Activated CD8-positive, alpha-beta T cell treated with anti-CD3 and anti-CD28 coated beads, Interleukin-2, amount 10 ng/mL, durations not matched to agents 7 days and 5 days (primary cell): ENCODE measurements around the gene CADPS2. TPM values are rescaled to one million over a fixed set of nuclear protein-coding genes. Genes with fewer than 3 reads are reported as not detected.
A peak's percentile ranks its signal among the peaks of the same experiment; 100 is the strongest.

Source experiments
- ATAC-seq: fragments of 150-1000 bp; cut with Tn5 transposase; one replicate; pipeline ENCODE4 v1.10.0; 2021; ENCODE audit warnings: moderate library complexity
- CTCF ChIA-PET: fragments of 350-600 bp; sonication (Branson Sonifier 250); formaldehyde crosslinking; loops from one replicate; lab custom pipeline; 2021; ENCODE audit warnings: antibody characterized with exemption; lab: Charles Lee
- POLR2A ChIA-PET: fragments of 350-600 bp; sonication (Branson Sonifier 250); formaldehyde crosslinking; loops from one replicate; lab custom pipeline; 2021; ENCODE audit warnings: antibody characterized with exemption; lab: Charles Lee
- DNase-seq: peaks from one replicate; pipeline ENCODE4 v3.0.0-alpha.2; 2020
- H3K27ac Mint-ChIP-seq: one replicate; pipeline ENCODE4 v1.8.0; 2021; ENCODE audit warnings: mild to moderate bottlenecking, mixed read lengths
- H3K27me3 Mint-ChIP-seq: one replicate; pipeline ENCODE4 v1.8.0; 2021; ENCODE audit warnings: low read depth, mixed read lengths
- H3K36me3 Mint-ChIP-seq: one replicate; pipeline ENCODE4 v1.8.0; 2021; ENCODE audit warnings: low read depth, mixed read lengths
- H3K4me1 Mint-ChIP-seq: one replicate; pipeline ENCODE4 v1.8.0; 2021; ENCODE audit warnings: low read depth, mixed read lengths
- H3K4me3 Mint-ChIP-seq: one replicate; pipeline ENCODE4 v1.8.0; 2021; ENCODE audit warnings: mild to moderate bottlenecking, mixed read lengths
- H3K9me3 Mint-ChIP-seq: one replicate; pipeline ENCODE4 v1.8.0; 2022; ENCODE audit warnings: mixed read lengths; ENCODE audit not compliant: insufficient read depth
- total RNA-seq, 2 experiments: library from RNA; stranded (reverse); gene quantifications; one replicate each; pipeline ENCODE4 v1.2.3, GENCODE V29; 2021

CADPS2 gene
- not detected for total RNA-seq

GRCh38 chr7:122886357-122887081 lies at the start of gene CADPS2:
CADPS2 (minus strand) TSS chr7:122886460; CDS start chr7:122886337, 123 bp downstream.
- Mint-ChIP-seq H3K27ac (no peak within 1 kb of the TSS), H3K9me3 (no peaks in the 10 kb centered on the region), H3K4me3 (peak within 1 kb of the TSS; percentile 45), H3K27me3 (peaks cover 38% of the 10 kb centered on the region), H3K4me1 (peaks cover 10% of the 10 kb centered on the region), H3K36me3 (no peaks in the 10 kb centered on the region)
- DNase-seq: peak; percentile 34
- ChIA-PET POLR2A (no interaction called here), CTCF (no interaction called here)
- ATAC-seq: peak; percentile 85

GRCh38 chr7:122935620-122936019 lies 49.4 kb upstream of the CADPS2 start:
- DNase-seq (no peak), ATAC-seq (no peak)
- Mint-ChIP-seq H3K4me3 (no peak overlapping the region), H3K9me3 (no peaks in the 10 kb centered on the region), H3K36me3 (no peaks in the 10 kb centered on the region), H3K27ac (no peak overlapping the region), H3K4me1 (no peaks in the 10 kb centered on the region), H3K27me3 (no peaks in the 10 kb centered on the region)
- POLR2A ChIA-PET: no interaction called here
- CTCF ChIA-PET: no interaction called here

GRCh38 chr7:122919643-122920181 lies 33.5 kb upstream of the CADPS2 start:
- ATAC-seq: no peak
- Mint-ChIP-seq H3K4me1 (no peaks in the 10 kb centered on the region), H3K4me3 (no peak overlapping the region), H3K36me3 (no peaks in the 10 kb centered on the region), H3K27ac (no peak overlapping the region), H3K27me3 (no peaks in the 10 kb centered on the region), H3K9me3 (no peaks in the 10 kb centered on the region)
- ChIA-PET CTCF (no interaction called here), POLR2A (no interaction called here)
- DNase-seq: no peak

- ChIA-PET CTCF (no interaction called here), POLR2A (no interaction called here)
- ATAC-seq: no peak
- Mint-ChIP-seq H3K36me3 (no peaks in the 10 kb centered on the region), H3K4me3 (no peak overlapping the region), H3K9me3 (peaks cover 5% of the 10 kb centered on the region), H3K27me3 (no peaks in the 10 kb centered on the region), H3K4me1 (no peaks in the 10 kb centered on the region), H3K27ac (no peak overlapping the region)
- DNase-seq: no peak
These were observed 28.6 kb upstream of the CADPS2 start for GRCh38 chr7:122914812-122915211.

GRCh38 chr7:122913608-122914007 lies 27.3 kb upstream of the CADPS2 start:
- Mint-ChIP-seq H3K27me3 (no peaks in the 10 kb centered on the region), H3K36me3 (no peaks in the 10 kb centered on the region), H3K4me3 (no peak overlapping the region), H3K27ac (no peak overlapping the region), H3K4me1 (no peaks in the 10 kb centered on the region), H3K9me3 (peaks cover 5% of the 10 kb centered on the region)
- CTCF ChIA-PET: interaction anchor here (0.6 kb wide), 1 partner anchor 104 kb away, joined by 3 read pairs; no protein-coding TSS in a partner anchor
- DNase-seq: no peak
- POLR2A ChIA-PET: no interaction called here
- no peak for ATAC-seq

- ATAC-seq (no peak), DNase-seq (no peak)
- H3K36me3 Mint-ChIP-seq: no peaks in the 10 kb centered on the region
- H3K4me1 Mint-ChIP-seq: no peaks in the 10 kb centered on the region
- H3K27ac Mint-ChIP-seq: no peak overlapping the region
- no peaks in the 10 kb centered on the region for H3K27me3 Mint-ChIP-seq
- no peak overlapping the region for H3K4me3 Mint-ChIP-seq
- CTCF ChIA-PET: no interaction called here
- POLR2A ChIA-PET: no interaction called here
- no peaks in the 10 kb centered on the region for H3K9me3 Mint-ChIP-seq
These were observed 16.7 kb upstream of the CADPS2 start for GRCh38 chr7:122902751-122903495.

- DNase-seq (no peak), ATAC-seq (no peak)
- POLR2A ChIA-PET: no interaction called here
- Mint-ChIP-seq H3K27me3 (no peaks in the 10 kb centered on the region), H3K9me3 (no peaks in the 10 kb centered on the region), H3K4me1 (no peaks in the 10 kb centered on the region), H3K36me3 (no peaks in the 10 kb centered on the region), H3K27ac (no peak overlapping the region), H3K4me3 (no peak overlapping the region)
- CTCF ChIA-PET: no interaction called here
These were observed 15.0 kb upstream of the CADPS2 start for GRCh38 chr7:122901250-122901649.

GRCh38 chr7:122896509-122896908 lies 10.2 kb upstream of the CADPS2 start:
- Mint-ChIP-seq H3K27ac (no peak overlapping the region), H3K27me3 (no peaks in the 10 kb centered on the region), H3K36me3 (no peaks in the 10 kb centered on the region), H3K9me3 (no peaks in the 10 kb centered on the region), H3K4me1 (no peaks in the 10 kb centered on the region), H3K4me3 (no peak overlapping the region)
- no peak for ATAC-seq
- DNase-seq: no peak
- ChIA-PET POLR2A (no interaction called here), CTCF (no interaction called here)

GRCh38 chr7:122893486-122893885 lies 7.2 kb upstream of the CADPS2 start:
- no peaks in the 10 kb centered on the region for H3K9me3 Mint-ChIP-seq
- peaks cover 3% of the 10 kb centered on the region for H3K27me3 Mint-ChIP-seq
- DNase-seq: no peak
- no peak overlapping the region for H3K27ac Mint-ChIP-seq
- no peak overlapping the region for H3K4me3 Mint-ChIP-seq
- no peaks in the 10 kb centered on the region for H3K4me1 Mint-ChIP-seq
- ATAC-seq: no peak
- H3K36me3 Mint-ChIP-seq: no peaks in the 10 kb centered on the region
- ChIA-PET POLR2A (no interaction called here), CTCF (no interaction called here)

- Mint-ChIP-seq H3K4me3 (no peak overlapping the region), H3K27ac (no peak overlapping the region), H3K9me3 (no peaks in the 10 kb centered on the region), H3K27me3 (peaks cover 36% of the 10 kb centered on the region), H3K36me3 (no peaks in the 10 kb centered on the region), H3K4me1 (peaks cover 10% of the 10 kb centered on the region)
- DNase-seq: no peak
- ChIA-PET POLR2A (no interaction called here), CTCF (no interaction called here)
- ATAC-seq: no peak
These were observed 2.9 kb upstream of the CADPS2 start for GRCh38 chr7:122889116-122889515.

GRCh38 chr7:122887848-122888247 lies 1.6 kb upstream of the CADPS2 start:
- H3K4me3 Mint-ChIP-seq: no peak overlapping the region
- peaks cover 10% of the 10 kb centered on the region for H3K4me1 Mint-ChIP-seq
- H3K9me3 Mint-ChIP-seq: no peaks in the 10 kb centered on the region
- ChIA-PET CTCF (no interaction called here), POLR2A (no interaction called here)
- no peaks in the 10 kb centered on the region for H3K36me3 Mint-ChIP-seq
- peaks cover 38% of the 10 kb centered on the region for H3K27me3 Mint-ChIP-seq
- DNase-seq (no peak), ATAC-seq (no peak)
- H3K27ac Mint-ChIP-seq: no peak overlapping the region

- DNase-seq (no peak), ATAC-seq (no peak)
- Mint-ChIP-seq H3K9me3 (no peaks in the 10 kb centered on the region), H3K4me1 (peaks cover 10% of the 10 kb centered on the region), H3K36me3 (no peaks in the 10 kb centered on the region), H3K4me3 (peak overlapping the region; percentile 45), H3K27ac (no peak overlapping the region), H3K27me3 (peaks cover 38% of the 10 kb centered on the region)
- POLR2A ChIA-PET: no interaction called here
- CTCF ChIA-PET: no interaction called here
These were observed 938 bp upstream of the CADPS2 start for GRCh38 chr7:122887198-122887597.
